Osteocyte (in vitro differentiated cells): ENCODE results near the gene IL22RA1. TPM values are rescaled to one million over a fixed set of nuclear protein-coding genes. Genes with fewer than 3 reads are reported as not detected.

Source experiments
- DNase-seq: peaks from one replicate; pipeline ENCODE4 v3.0.0; 2021; ENCODE audit warnings: mixed read lengths; ENCODE audit not compliant: unreplicated experiment; ENCODE audit errors: extremely low spot score
- H3K27ac Mint-ChIP-seq: one replicate; pipeline ENCODE4 v1.8.0; 2021; ENCODE audit warnings: mild to moderate bottlenecking, mixed read lengths; ENCODE audit not compliant: unreplicated experiment
- H3K27me3 Mint-ChIP-seq: one replicate; pipeline ENCODE4 v1.8.0; 2021; ENCODE audit warnings: mixed read lengths; ENCODE audit not compliant: unreplicated experiment
- H3K36me3 Mint-ChIP-seq: one replicate; pipeline ENCODE4 v1.8.0; 2021; ENCODE audit warnings: mixed read lengths; ENCODE audit not compliant: unreplicated experiment
- H3K4me1 Mint-ChIP-seq: one replicate; pipeline ENCODE4 v1.8.0; 2021; ENCODE audit warnings: mixed read lengths; ENCODE audit not compliant: unreplicated experiment
- H3K4me3 Mint-ChIP-seq: one replicate; pipeline ENCODE4 v1.8.0; 2021; ENCODE audit warnings: mild to moderate bottlenecking, moderate library complexity, mixed read lengths; ENCODE audit not compliant: unreplicated experiment
- H3K9me3 Mint-ChIP-seq: one replicate; pipeline ENCODE4 v1.8.0; 2021; ENCODE audit warnings: mixed read lengths; ENCODE audit not compliant: unreplicated experiment
- CTCF ChIP-seq: fragments of 200-600 bp; sonication (generic); IDR thresholded peaks from 2 replicates; pipeline ENCODE4 v1.5.0; 2021; ENCODE audit warnings: antibody characterized with exemption, mild to moderate bottlenecking, moderate library complexity
- total RNA-seq: library from RNA; stranded (reverse); gene quantifications from 2 replicates; pipeline ENCODE4 v1.2.1, GENCODE V29; 2021

The IL22RA1 gene
- total RNA-seq, 1 donor from 2014 or later = not detected

- Mint-ChIP-seq H3K36me3 (no peaks in the 10 kb centered on the region), H3K9me3 (no peaks in the 10 kb centered on the region), H3K4me1 (peaks cover 1% of the 10 kb centered on the region), H3K27ac (no peak overlapping the region), H3K4me3 (no peak overlapping the region), H3K27me3 (peaks cover 13% of the 10 kb centered on the region)
- no peak for DNase-seq
- no peak for TF ChIP-seq CTCF
These were observed 48.4 kb downstream of the IL22RA1 start for GRCh38 chr1:24094554-24094953.

- Mint-ChIP-seq H3K9me3 (no peaks in the 10 kb centered on the region), H3K27ac (no peak overlapping the region)
These were observed 49.2 kb downstream of the IL22RA1 start for GRCh38 chr1:24093732-24094131.

GRCh38 chr1:24092979-24093378, 50.0 kb downstream of the IL22RA1 start:
- no peaks in the 10 kb centered on the region for H3K4me1 Mint-ChIP-seq
- H3K9me3 Mint-ChIP-seq = no peaks in the 10 kb centered on the region
- H3K4me3 Mint-ChIP-seq = no peak overlapping the region
- no peak overlapping the region for H3K27ac Mint-ChIP-seq
- peaks cover 18% of the 10 kb centered on the region for H3K27me3 Mint-ChIP-seq
- TF ChIP-seq CTCF = no peak
- DNase-seq = no peak
- no peaks in the 10 kb centered on the region for H3K36me3 Mint-ChIP-seq

More at GRCh38 chr1:24093732-24094131, 49.2 kb downstream of the IL22RA1 start:
- DNase-seq = no peak
- no peak overlapping the region for H3K4me3 Mint-ChIP-seq
- H3K27me3 Mint-ChIP-seq = peaks cover 13% of the 10 kb centered on the region
- H3K4me1 Mint-ChIP-seq = no peaks in the 10 kb centered on the region
- no peaks in the 10 kb centered on the region for H3K36me3 Mint-ChIP-seq
- TF ChIP-seq CTCF = no peak

GRCh38 chr1:24091971-24092482, 50.9 kb downstream of the IL22RA1 start:
- no peaks in the 10 kb centered on the region for H3K4me1 Mint-ChIP-seq
- no peak for DNase-seq
- H3K27ac Mint-ChIP-seq = no peak overlapping the region
- no peaks in the 10 kb centered on the region for H3K9me3 Mint-ChIP-seq
- no peak for TF ChIP-seq CTCF
- H3K27me3 Mint-ChIP-seq = peaks cover 27% of the 10 kb centered on the region
- no peaks in the 10 kb centered on the region for H3K36me3 Mint-ChIP-seq
- H3K4me3 Mint-ChIP-seq = no peak overlapping the region

GRCh38 chr1:24090736-24091135, 52.2 kb downstream of the IL22RA1 start:
- no peak overlapping the region for H3K27ac Mint-ChIP-seq
- no peak for DNase-seq
- no peaks in the 10 kb centered on the region for H3K4me1 Mint-ChIP-seq
- H3K4me3 Mint-ChIP-seq = no peak overlapping the region
- peaks cover 26% of the 10 kb centered on the region for H3K27me3 Mint-ChIP-seq
- no peak for TF ChIP-seq CTCF
- no peaks in the 10 kb centered on the region for H3K36me3 Mint-ChIP-seq
- no peaks in the 10 kb centered on the region for H3K9me3 Mint-ChIP-seq
